Calu3 (cell line): Measurements from ENCODE around the gene SFSWAP. TPM values are rescaled to one million over a fixed set of nuclear protein-coding genes. Genes with fewer than 3 reads are reported as not detected.
"Not testable (repeated sequence)": the region's sequence is repeated elsewhere in the genome, so short reads cannot be mapped to it uniquely, and the experiment has no call there.

Experiments used
- BruUV-seq: library from RNA; stranded (reverse); fragments of 400-500 nt; replicated peaks from 2 replicates; lab custom pipeline; 2021; lab: Mats Ljungman, UMichigan
- CTCF ChIA-PET: fragments of 300-600 bp; sonication (Branson Sonifier 250); formaldehyde crosslinking; loops from one replicate; lab custom pipeline; 2022; ENCODE audit warnings: antibody characterized with exemption; lab: Charles Lee
- DNase-seq: peaks from one replicate; pipeline ENCODE4 v3.0.0; 2022
- H3K27ac Mint-ChIP-seq: one replicate; pipeline ENCODE4 v1.8.0; 2022; ENCODE audit warnings: mixed read lengths; ENCODE audit not compliant: unreplicated experiment
- H3K27me3 Mint-ChIP-seq: one replicate; pipeline ENCODE4 v1.8.0; 2022; ENCODE audit warnings: mixed read lengths; ENCODE audit not compliant: unreplicated experiment
- H3K36me3 Mint-ChIP-seq: one replicate; pipeline ENCODE4 v1.8.0; 2022; ENCODE audit warnings: mild to moderate bottlenecking, moderate library complexity, mixed read lengths; ENCODE audit not compliant: insufficient read depth, unreplicated experiment
- H3K4me1 Mint-ChIP-seq: one replicate; pipeline ENCODE4 v1.8.0; 2022; ENCODE audit warnings: mild to moderate bottlenecking, low read depth, mixed read lengths; ENCODE audit not compliant: unreplicated experiment
- H3K4me3 Mint-ChIP-seq: one replicate; pipeline ENCODE4 v1.8.0; 2022; ENCODE audit warnings: mild to moderate bottlenecking, low read depth, moderate library complexity, mixed read lengths; ENCODE audit not compliant: unreplicated experiment
- H3K9me3 Mint-ChIP-seq: one replicate; pipeline ENCODE4 v1.8.0; 2022; ENCODE audit warnings: low read depth, mixed read lengths; ENCODE audit not compliant: unreplicated experiment
- intact Hi-C: fragments of 100-400 bp; cut with micrococcal nuclease; formaldehyde crosslinking; loops from one replicate; pipeline ENCODE4 v1.10.0; 2022; ENCODE audit not compliant: unreplicated experiment
- total RNA-seq: library from RNA; stranded (reverse); gene quantifications from 2 replicates; pipeline ENCODE4 v1.2.3, GENCODE V29; 2022
- TF ChIP-seq, protein P1 (sequence below): fragments of 200-600 bp; IDR thresholded peaks from one replicate; pipeline ENCODE4 v1.8.0; 2022; ENCODE audit warnings: antibody characterized with exemption; ENCODE audit not compliant: unreplicated experiment

Gene SFSWAP
- total RNA-seq, 1 experiment from 2014 or later = 68.4 TPM

DNA sequence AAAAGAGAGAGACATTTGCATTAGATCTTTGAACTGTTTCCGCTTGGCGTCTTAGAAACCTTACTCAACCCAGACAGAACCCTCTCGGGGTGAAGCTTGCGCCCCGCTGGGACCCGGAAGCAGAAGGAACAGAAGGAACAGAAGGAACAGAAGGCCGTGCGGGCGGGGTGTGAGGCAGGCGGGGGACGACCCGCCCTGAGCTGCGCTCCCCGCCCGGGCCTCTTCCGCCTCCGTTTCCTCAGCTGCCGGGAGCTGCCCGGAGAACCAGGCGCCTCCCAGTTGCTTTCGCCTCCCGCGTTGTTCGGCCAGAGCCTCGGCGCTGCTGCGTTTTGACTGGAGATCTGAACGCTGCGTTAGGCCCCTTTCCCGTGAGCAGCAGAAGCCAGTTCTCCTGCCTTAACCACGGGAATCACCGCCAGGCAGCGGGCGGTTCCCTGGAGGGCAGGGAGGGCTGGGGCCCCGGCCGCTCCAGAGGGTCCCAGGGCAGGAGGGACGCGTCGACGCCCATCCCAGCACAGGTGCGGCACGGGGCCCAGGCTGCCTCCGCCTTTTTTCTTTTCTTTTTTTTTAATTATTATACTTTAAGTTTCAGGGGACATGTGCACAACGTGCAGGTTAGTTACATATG, 98.0 kb downstream of the SFSWAP start:
- Mint-ChIP-seq H3K36me3 (peaks cover 5% of the 10 kb centered on the region), H3K4me1 (no peaks in the 10 kb centered on the region), H3K9me3 (peaks cover 8% of the 10 kb centered on the region), H3K27me3 (peaks cover 12% of the 10 kb centered on the region), H3K27ac (no peak overlapping the region), H3K4me3 (peak overlapping the region; percentile 67)
- TF ChIP-seq, protein P1, sequence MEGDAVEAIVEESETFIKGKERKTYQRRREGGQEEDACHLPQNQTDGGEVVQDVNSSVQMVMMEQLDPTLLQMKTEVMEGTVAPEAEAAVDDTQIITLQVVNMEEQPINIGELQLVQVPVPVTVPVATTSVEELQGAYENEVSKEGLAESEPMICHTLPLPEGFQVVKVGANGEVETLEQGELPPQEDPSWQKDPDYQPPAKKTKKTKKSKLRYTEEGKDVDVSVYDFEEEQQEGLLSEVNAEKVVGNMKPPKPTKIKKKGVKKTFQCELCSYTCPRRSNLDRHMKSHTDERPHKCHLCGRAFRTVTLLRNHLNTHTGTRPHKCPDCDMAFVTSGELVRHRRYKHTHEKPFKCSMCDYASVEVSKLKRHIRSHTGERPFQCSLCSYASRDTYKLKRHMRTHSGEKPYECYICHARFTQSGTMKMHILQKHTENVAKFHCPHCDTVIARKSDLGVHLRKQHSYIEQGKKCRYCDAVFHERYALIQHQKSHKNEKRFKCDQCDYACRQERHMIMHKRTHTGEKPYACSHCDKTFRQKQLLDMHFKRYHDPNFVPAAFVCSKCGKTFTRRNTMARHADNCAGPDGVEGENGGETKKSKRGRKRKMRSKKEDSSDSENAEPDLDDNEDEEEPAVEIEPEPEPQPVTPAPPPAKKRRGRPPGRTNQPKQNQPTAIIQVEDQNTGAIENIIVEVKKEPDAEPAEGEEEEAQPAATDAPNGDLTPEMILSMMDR = no peak
- CTCF ChIA-PET = no interaction called here
- DNase-seq = no peak
- intact Hi-C loops = no loop called here
- no TSS peak for BruUV-seq

DNA sequence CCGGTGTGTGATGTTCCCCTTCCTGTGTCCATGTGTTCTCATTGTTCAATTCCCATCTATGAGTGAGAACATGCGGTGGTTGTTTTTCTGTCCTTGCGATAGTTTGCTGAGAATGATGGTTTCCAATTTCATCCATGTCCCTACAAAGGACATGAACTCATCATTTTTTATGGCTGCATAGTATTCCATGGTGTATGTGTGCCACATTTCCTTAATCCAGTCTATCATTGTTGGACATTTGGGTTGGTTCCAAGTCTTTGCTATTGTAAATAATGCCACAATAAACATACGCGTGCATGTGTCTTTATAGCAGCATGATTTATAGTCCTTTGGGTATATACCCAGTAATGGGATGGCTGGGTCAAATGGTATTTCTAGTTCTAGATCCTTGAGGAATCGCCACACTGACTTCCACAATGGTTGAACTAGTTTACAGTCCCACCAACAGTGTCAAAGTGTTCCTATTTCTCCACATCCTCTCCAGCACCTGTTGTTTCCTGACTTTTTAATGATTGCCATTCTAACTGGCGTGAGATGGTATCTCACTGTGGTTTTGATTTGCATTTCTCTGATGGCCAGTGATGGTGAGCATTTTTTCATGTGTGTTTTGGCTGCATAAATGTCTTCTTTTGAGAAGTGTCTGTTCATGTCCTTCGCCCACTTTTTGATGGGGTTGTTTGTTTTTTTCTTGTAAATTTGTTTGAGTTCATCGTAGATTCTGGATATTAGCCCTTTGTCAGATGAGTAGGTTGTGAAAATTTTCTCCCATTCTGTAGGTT, 98.8 kb downstream of the SFSWAP start:
- H3K36me3 Mint-ChIP-seq, CTCF ChIA-PET, intact Hi-C loops, H3K27ac Mint-ChIP-seq, H3K9me3 Mint-ChIP-seq, DNase-seq, H3K4me3 Mint-ChIP-seq, BruUV-seq, H3K4me1 Mint-ChIP-seq: not testable (repeated sequence)
- peaks cover 13% of the 10 kb centered on the region for H3K27me3 Mint-ChIP-seq

DNA sequence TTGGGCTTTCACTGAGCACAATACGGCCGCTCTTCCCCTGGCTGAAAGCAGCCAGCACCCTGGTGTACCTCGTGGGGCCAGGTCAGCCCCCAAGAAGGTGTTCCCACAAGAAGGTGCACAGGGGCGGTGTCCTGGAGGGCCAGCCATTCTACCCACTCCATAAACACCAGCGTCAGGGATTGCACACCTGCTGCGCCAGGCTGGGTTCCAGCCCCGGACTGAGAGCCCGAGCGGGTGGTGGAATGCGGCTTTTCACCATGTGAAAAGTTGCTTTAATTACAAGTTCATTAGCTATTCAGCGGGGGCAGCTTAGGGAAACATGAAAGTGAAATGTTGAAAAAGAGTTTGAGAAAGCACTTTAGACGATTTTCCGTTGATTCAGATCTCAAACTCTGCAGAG, 99.8 kb downstream of the SFSWAP start:
- no peak for DNase-seq
- TF ChIP-seq, protein P1 = no peak
- H3K4me1 Mint-ChIP-seq = no peaks in the 10 kb centered on the region
- intact Hi-C loops = no loop called here
- peaks cover 8% of the 10 kb centered on the region for H3K9me3 Mint-ChIP-seq
- H3K36me3 Mint-ChIP-seq = peaks cover 5% of the 10 kb centered on the region
- H3K27me3 Mint-ChIP-seq = peaks cover 13% of the 10 kb centered on the region
- no peak overlapping the region for H3K27ac Mint-ChIP-seq
- BruUV-seq = no TSS peak
- no peak overlapping the region for H3K4me3 Mint-ChIP-seq
- CTCF ChIA-PET = no interaction called here

DNA sequence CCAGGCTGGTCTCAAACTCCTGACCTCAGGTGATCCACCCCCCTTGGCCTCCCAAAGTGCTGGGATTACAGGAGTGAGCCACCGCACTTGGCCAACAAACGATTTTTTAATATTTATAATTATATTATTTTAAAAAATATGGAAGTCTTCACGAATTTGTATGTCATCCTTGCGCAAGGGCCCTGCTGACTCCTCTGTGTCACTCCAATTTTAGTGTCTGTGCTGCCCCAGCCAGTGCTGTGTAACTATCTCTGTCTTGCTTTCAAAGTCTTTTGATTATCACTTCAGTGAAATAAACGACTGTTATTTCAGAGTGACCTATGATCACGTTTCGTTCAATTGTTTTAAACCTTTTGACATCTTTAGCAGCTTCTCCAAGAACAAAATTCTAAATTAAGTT, 104.2 kb downstream of the SFSWAP start:
- TF ChIP-seq, protein P1 = no peak
- Mint-ChIP-seq H3K27ac (no peak overlapping the region), H3K4me3 (no peak overlapping the region), H3K9me3 (peaks cover 8% of the 10 kb centered on the region), H3K27me3 (peaks cover 37% of the 10 kb centered on the region), H3K36me3 (no peaks in the 10 kb centered on the region), H3K4me1 (no peaks in the 10 kb centered on the region)
- intact Hi-C loops = no loop called here
- BruUV-seq = no TSS peak
- no peak for DNase-seq
- CTCF ChIA-PET = no interaction called here

DNA sequence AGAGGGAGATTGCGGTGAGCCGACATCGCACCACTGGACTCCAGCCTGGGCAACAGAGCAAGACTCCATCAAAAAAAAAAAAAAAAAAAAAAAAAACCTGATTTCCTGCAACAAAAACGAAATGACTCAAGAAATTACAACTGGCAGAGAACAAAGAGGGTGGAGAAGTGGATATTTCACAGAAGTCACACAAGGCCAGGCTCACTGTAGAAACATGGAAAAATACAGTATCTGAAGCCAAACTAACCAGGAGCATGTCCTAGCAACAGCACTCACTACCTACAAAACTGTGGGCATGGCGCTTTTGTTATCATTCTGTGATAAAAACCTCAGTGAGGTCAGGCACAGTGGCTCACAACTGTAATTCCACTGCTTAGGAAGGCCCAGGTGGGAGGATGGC, 105.6 kb downstream of the SFSWAP start:
- H3K27ac Mint-ChIP-seq = no peak overlapping the region
- BruUV-seq = no TSS peak

More for the DNA sequence above, 105.6 kb downstream of the SFSWAP start:
- intact Hi-C loops = no loop called here
- DNase-seq = no peak
- H3K27me3 Mint-ChIP-seq = peaks cover 37% of the 10 kb centered on the region
- CTCF ChIA-PET = no interaction called here
- H3K36me3 Mint-ChIP-seq = no peaks in the 10 kb centered on the region
- TF ChIP-seq, protein P1 = no peak
- H3K4me3 Mint-ChIP-seq = no peak overlapping the region
- H3K9me3 Mint-ChIP-seq = peaks cover 8% of the 10 kb centered on the region
- H3K4me1 Mint-ChIP-seq = no peaks in the 10 kb centered on the region
